GM12878 (cell line): Measurements from ENCODE around the gene NKRF. TPM values are rescaled to one million over a fixed set of nuclear protein-coding genes. Genes with fewer than 3 reads are reported as not detected.

Experiments used
- ATF7 ChIP-seq: fragments of 450-650 bp; IDR thresholded peaks from 2 replicates; pipeline ENCODE4 v1.6.1; 2016; ENCODE audit warnings: low read depth, mild to moderate bottlenecking
- BCL11A ChIP-seq: IDR thresholded peaks from 2 replicates; pipeline ENCODE4 v1.6.1; 2011; ENCODE audit warnings: low read depth, low read length
- CREM ChIP-seq: IDR thresholded peaks from 2 replicates; pipeline ENCODE4 v1.6.1; 2014; ENCODE audit warnings: antibody characterized with exemption, low read depth
- EGR1 ChIP-seq, 2 experiments: IDR thresholded peaks; 1 replicate in 1 of 2; 2 replicates in 1 of 2; pipeline ENCODE4 v1.6.1; 2011 to 2012; ENCODE audit warnings: low read depth in 2 of 2, low read length in 2 of 2, borderline replicate concordance in 1 of 2, mild to moderate bottlenecking in 1 of 2, moderate library complexity in 1 of 2
- HCFC1 ChIP-seq: fragments of 150-350 bp; IDR thresholded peaks from 2 replicates; pipeline ENCODE4 v1.6.1; 2014; ENCODE audit warnings: low read length
- IRF4 ChIP-seq: IDR thresholded peaks from 2 replicates; pipeline ENCODE4 v1.6.1; 2011; ENCODE audit warnings: low read depth, low read length
- MTA3 ChIP-seq: IDR thresholded peaks from 2 replicates; pipeline ENCODE4 v1.6.1; 2012; ENCODE audit warnings: low read length, inconsistent platforms, borderline replicate concordance
- NR2F1 ChIP-seq: fragments of 450-650 bp; conservative IDR thresholded peaks from 2 replicates; pipeline ENCODE4 v1.6.1; 2017; ENCODE audit warnings: mild to moderate bottlenecking
- POLR2A ChIP-seq: IDR thresholded peaks from 2 replicates; pipeline ENCODE4 v1.6.1; 2011; ENCODE audit warnings: low read depth, mild to moderate bottlenecking, low read length
- SIN3A ChIP-seq: IDR thresholded peaks from 2 replicates; pipeline ENCODE4 v1.6.1; 2012; ENCODE audit warnings: low read depth, low read length, improper control_type of control experiment
- SIX5 ChIP-seq: IDR thresholded peaks from 2 replicates; pipeline ENCODE4 v1.6.1; 2011; ENCODE audit warnings: mild to moderate bottlenecking, low read depth, low read length, moderate library complexity; ENCODE audit not compliant: severe bottlenecking
- SMAD5 ChIP-seq: IDR thresholded peaks from 2 replicates; pipeline ENCODE4 v1.6.1; 2016; ENCODE audit warnings: antibody characterized with exemption, low read depth
- SP1 ChIP-seq: IDR thresholded peaks from one replicate; pipeline ENCODE4 v1.6.1; 2011; ENCODE audit warnings: low read depth, low read length
- YY1 ChIP-seq: IDR thresholded peaks from 2 replicates; pipeline ENCODE4 v1.6.1; 2011; ENCODE audit warnings: low read depth, mild to moderate bottlenecking, low read length
- polyA plus RNA-seq, 11 experiments: library from polyadenylated mRNA; depleted of rRNA in 4 of 11; unstranded in 6 of 11; stranded (reverse) in 5 of 11; fragments of >200 nt; fragmentation: Nextera tagmentation in 4 of 11; fragmentation: Illumina TruSeq in 1 of 11; extraction: Ambion mirVana in 4 of 11; extraction: Trizol in 1 of 11; gene quantifications; 1 replicate in 1 of 11; 2 replicates in 10 of 11; pipeline versions ENCODE4 v1.2.1 to v1.2.3, GENCODE V29; 2011 to 2016; ENCODE audit warnings: inconsistent platforms in 2 of 11, missing spikeins in 2 of 11, low read depth in 1 of 11
- total RNA-seq, 4 experiments: library from RNA; depleted of rRNA in 3 of 4; stranded (reverse); fragments of >200 nt in 3 of 4; fragmentation: Illumina TruSeq in 1 of 4; extraction: Trizol in 1 of 4; gene quantifications; 2 replicates each; pipeline versions ENCODE4 v1.2.1 to v1.2.3, GENCODE V29; 2013 to 2021
- TF ChIP-seq, protein P1 (sequence below): fragments of 450-650 bp; IDR thresholded peaks from 2 replicates; pipeline ENCODE4 v1.6.1; 2017; ENCODE audit warnings: mild to moderate bottlenecking, moderate library complexity
- TF ChIP-seq, protein P2 (sequence below): fragments of 450-650 bp; IDR thresholded peaks from 2 replicates; pipeline ENCODE4 v1.6.1; 2017; ENCODE audit warnings: mild to moderate bottlenecking, moderate library complexity
- TF ChIP-seq, protein P3 (sequence below): fragments of 450-650 bp; IDR thresholded peaks from 2 replicates; pipeline ENCODE4 v1.6.1; 2017; ENCODE audit warnings: mild to moderate bottlenecking
- TF ChIP-seq, protein P4 (sequence below): fragments of 450-650 bp; IDR thresholded peaks from 2 replicates; pipeline ENCODE4 v1.6.1; 2018; ENCODE audit warnings: borderline replicate concordance, mild to moderate bottlenecking; ENCODE audit not compliant: partially characterized antibody

Gene NKRF
- total and polyA plus RNA-seq, 10 of the 15 experiments (the other 5 are each of a cell fraction or from before 2014, with no cell fraction given), result 6.2 to 21.5 (median 10.1) TPM

DNA sequence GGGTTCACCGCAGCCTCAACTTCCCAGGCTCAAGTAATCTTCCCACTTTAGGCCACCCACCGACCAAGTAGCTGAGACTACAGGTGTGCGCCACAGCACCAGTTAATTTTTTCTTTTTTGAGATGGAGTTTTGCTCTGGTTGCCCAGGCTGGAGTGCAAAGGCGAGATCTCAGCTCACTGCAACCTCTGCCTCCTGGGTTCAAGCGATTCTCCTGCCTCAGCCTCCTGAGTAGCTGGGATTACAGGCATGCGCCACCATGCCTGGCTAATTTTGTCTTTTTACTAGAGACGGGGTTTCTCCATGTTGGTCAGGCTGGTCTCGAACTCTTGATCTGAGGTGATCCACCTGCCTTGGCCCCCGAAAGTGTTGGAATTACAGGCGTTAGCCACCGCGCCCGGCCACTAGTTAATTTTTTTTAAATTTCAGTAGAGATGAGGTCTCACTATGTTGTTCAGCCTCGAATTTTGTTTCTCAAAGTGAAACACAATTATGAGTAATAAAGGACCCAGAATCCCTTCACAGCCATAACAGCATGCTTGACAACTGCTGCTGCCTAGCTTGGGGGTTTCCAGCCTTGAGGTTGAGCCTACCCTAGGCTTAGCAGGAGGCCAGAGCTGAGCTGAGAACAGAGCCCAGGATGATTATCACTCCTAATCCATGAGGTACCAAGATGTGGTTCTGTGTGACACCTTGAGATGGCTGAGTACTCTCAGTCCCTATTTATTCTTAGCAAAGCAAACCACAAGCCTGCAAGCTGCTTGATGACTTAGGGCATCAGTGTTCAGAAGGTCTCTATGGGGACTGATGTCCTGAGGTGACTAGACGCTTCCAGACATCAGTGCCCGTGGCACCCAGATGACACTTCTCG lies 41.6 kb upstream of the NKRF start (continued):
- TF ChIP-seq HCFC1 (no peak), YY1 (no peak; the same call in none of the 2 replicates), BCL11A (peak; percentile 83), IRF4 (peak; percentile 93), ATF7 (peak; percentile 86), CREM (peak; percentile 83), SP1 (no peak), SMAD5 (0 out of 2 replicates have a peak, but pooled peaks have one; percentile 14), MTA3 (0 out of 2 replicates have a peak, but pooled peaks have one; percentile 73), SIX5 (no peak), POLR2A (peak; percentile 53), NR2F1 (peak; percentile 69), SIN3A (no peak), EGR1 (IDR thresholded peaks at IDR 0.05; ENCODE audit: borderline replicate concordance in 1 of 2, low read depth in 2 of 2, low read length in 2 of 2) (no peak)
- TF ChIP-seq, protein P1, sequence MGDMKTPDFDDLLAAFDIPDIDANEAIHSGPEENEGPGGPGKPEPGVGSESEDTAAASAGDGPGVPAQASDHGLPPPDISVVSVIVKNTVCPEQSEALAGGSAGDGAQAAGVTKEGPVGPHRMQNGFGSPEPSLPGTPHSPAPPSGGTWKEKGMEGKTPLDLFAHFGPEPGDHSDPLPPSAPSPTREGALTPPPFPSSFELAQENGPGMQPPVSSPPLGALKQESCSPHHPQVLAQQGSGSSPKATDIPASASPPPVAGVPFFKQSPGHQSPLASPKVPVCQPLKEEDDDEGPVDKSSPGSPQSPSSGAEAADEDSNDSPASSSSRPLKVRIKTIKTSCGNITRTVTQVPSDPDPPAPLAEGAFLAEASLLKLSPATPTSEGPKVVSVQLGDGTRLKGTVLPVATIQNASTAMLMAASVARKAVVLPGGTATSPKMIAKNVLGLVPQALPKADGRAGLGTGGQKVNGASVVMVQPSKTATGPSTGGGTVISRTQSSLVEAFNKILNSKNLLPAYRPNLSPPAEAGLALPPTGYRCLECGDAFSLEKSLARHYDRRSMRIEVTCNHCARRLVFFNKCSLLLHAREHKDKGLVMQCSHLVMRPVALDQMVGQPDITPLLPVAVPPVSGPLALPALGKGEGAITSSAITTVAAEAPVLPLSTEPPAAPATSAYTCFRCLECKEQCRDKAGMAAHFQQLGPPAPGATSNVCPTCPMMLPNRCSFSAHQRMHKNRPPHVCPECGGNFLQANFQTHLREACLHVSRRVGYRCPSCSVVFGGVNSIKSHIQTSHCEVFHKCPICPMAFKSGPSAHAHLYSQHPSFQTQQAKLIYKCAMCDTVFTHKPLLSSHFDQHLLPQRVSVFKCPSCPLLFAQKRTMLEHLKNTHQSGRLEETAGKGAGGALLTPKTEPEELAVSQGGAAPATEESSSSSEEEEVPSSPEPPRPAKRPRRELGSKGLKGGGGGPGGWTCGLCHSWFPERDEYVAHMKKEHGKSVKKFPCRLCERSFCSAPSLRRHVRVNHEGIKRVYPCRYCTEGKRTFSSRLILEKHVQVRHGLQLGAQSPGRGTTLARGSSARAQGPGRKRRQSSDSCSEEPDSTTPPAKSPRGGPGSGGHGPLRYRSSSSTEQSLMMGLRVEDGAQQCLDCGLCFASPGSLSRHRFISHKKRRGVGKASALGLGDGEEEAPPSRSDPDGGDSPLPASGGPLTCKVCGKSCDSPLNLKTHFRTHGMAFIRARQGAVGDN, result peak; percentile 93
- TF ChIP-seq, protein P2, sequence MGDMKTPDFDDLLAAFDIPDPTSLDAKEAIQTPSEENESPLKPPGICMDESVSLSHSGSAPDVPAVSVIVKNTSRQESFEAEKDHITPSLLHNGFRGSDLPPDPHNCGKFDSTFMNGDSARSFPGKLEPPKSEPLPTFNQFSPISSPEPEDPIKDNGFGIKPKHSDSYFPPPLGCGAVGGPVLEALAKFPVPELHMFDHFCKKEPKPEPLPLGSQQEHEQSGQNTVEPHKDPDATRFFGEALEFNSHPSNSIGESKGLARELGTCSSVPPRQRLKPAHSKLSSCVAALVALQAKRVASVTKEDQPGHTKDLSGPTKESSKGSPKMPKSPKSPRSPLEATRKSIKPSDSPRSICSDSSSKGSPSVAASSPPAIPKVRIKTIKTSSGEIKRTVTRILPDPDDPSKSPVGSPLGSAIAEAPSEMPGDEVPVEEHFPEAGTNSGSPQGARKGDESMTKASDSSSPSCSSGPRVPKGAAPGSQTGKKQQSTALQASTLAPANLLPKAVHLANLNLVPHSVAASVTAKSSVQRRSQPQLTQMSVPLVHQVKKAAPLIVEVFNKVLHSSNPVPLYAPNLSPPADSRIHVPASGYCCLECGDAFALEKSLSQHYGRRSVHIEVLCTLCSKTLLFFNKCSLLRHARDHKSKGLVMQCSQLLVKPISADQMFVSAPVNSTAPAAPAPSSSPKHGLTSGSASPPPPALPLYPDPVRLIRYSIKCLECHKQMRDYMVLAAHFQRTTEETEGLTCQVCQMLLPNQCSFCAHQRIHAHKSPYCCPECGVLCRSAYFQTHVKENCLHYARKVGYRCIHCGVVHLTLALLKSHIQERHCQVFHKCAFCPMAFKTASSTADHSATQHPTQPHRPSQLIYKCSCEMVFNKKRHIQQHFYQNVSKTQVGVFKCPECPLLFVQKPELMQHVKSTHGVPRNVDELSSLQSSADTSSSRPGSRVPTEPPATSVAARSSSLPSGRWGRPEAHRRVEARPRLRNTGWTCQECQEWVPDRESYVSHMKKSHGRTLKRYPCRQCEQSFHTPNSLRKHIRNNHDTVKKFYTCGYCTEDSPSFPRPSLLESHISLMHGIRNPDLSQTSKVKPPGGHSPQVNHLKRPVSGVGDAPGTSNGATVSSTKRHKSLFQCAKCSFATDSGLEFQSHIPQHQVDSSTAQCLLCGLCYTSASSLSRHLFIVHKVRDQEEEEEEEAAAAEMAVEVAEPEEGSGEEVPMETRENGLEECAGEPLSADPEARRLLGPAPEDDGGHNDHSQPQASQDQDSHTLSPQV, result no peak
- TF ChIP-seq, protein P3, sequence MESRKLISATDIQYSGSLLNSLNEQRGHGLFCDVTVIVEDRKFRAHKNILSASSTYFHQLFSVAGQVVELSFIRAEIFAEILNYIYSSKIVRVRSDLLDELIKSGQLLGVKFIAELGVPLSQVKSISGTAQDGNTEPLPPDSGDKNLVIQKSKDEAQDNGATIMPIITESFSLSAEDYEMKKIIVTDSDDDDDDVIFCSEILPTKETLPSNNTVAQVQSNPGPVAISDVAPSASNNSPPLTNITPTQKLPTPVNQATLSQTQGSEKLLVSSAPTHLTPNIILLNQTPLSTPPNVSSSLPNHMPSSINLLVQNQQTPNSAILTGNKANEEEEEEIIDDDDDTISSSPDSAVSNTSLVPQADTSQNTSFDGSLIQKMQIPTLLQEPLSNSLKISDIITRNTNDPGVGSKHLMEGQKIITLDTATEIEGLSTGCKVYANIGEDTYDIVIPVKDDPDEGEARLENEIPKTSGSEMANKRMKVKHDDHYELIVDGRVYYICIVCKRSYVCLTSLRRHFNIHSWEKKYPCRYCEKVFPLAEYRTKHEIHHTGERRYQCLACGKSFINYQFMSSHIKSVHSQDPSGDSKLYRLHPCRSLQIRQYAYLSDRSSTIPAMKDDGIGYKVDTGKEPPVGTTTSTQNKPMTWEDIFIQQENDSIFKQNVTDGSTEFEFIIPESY, result no peak
- TF ChIP-seq, protein P4, sequence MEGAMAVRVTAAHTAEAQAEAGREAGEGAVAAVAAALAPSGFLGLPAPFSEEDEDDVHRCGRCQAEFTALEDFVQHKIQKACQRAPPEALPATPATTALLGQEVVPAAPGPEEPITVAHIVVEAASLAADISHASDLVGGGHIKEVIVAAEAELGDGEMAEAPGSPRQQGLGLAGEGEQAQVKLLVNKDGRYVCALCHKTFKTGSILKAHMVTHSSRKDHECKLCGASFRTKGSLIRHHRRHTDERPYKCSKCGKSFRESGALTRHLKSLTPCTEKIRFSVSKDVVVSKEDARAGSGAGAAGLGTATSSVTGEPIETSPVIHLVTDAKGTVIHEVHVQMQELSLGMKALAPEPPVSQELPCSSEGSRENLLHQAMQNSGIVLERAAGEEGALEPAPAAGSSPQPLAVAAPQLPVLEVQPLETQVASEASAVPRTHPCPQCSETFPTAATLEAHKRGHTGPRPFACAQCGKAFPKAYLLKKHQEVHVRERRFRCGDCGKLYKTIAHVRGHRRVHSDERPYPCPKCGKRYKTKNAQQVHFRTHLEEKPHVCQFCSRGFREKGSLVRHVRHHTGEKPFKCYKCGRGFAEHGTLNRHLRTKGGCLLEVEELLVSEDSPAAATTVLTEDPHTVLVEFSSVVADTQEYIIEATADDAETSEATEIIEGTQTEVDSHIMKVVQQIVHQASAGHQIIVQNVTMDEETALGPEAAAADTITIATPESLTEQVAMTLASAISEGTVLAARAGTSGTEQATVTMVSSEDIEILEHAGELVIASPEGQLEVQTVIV, result no peak
